ENCODE data around the gene ATG7. TPM values are rescaled to one million over a fixed set of nuclear protein-coding genes. Genes with fewer than 3 reads are reported as not detected.
"Not testable (repeated sequence)": the region's sequence is repeated elsewhere in the genome, so short reads cannot be mapped to it uniquely, and the experiment has no call there.

ATG7 gene
- polyA plus RNA-seq, 10 donors: 10.7 to 18.7 (median 14.0) TPM

- no peak for DNase-seq
Observed at GRCh38 chr3:11424277-11424676, 152.1 kb downstream of the ATG7 start.

- DNase-seq: no peak
Observed at GRCh38 chr3:11430207-11430606, 158.0 kb downstream of the ATG7 start.

- peak in 1 of 3 donors; percentile 69 for DNase-seq
Observed at GRCh38 chr3:11430624-11431023, 158.4 kb downstream of the ATG7 start.

- DNase-seq: peak in 1 of 3 donors; percentile 17
Observed at GRCh38 chr3:11431319-11431718, 159.1 kb downstream of the ATG7 start.

- DNase-seq: peak; percentile 85 to 95 (median 88)
Observed at GRCh38 chr3:11434017-11434526, 161.9 kb downstream of the ATG7 start.

GRCh38 chr3:11434563-11435096 is 162.4 kb downstream of the ATG7 start:
- peak in 1 of 3 donors; percentile 49 for DNase-seq

- no peak for DNase-seq
Observed at GRCh38 chr3:11435440-11436165, 163.4 kb downstream of the ATG7 start.

GRCh38 chr3:11436775-11437174 is 164.6 kb downstream of the ATG7 start:
- DNase-seq: no peak

- DNase-seq: no peak
Observed at GRCh38 chr3:11437506-11437905, 165.3 kb downstream of the ATG7 start.

- DNase-seq: peak in 1 of 3 donors; percentile 60
Observed at GRCh38 chr3:11438646-11439045, 166.4 kb downstream of the ATG7 start.

- DNase-seq: not testable (repeated sequence)
Observed at GRCh38 chr3:11441346-11441745, 169.1 kb downstream of the ATG7 start.

GRCh38 chr3:11444404-11444803 is 172.2 kb downstream of the ATG7 start:
- DNase-seq: no peak

GRCh38 chr3:11445193-11445592 is 173.0 kb downstream of the ATG7 start:
- DNase-seq: not testable (repeated sequence)

- peak; percentile 71 to 90 (median 80) for DNase-seq
Observed at GRCh38 chr3:11445883-11446282, 173.7 kb downstream of the ATG7 start.

- DNase-seq: no peak
Observed at GRCh38 chr3:11447584-11448200, 175.5 kb downstream of the ATG7 start.

GRCh38 chr3:11450015-11450414 is 177.8 kb downstream of the ATG7 start:
- no peak for DNase-seq

GRCh38 chr3:11452312-11452711 is 180.1 kb downstream of the ATG7 start:
- no peak for DNase-seq

- peak; percentile 83 to 93 (median 90) for DNase-seq
Observed at GRCh38 chr3:11452885-11453847, 181.0 kb downstream of the ATG7 start.

GRCh38 chr3:11455956-11456355 is 183.8 kb downstream of the ATG7 start:
- peak in 1 of 3 donors; percentile 89 for DNase-seq

- DNase-seq: no peak
Observed at GRCh38 chr3:11457135-11457534, 184.9 kb downstream of the ATG7 start.

GRCh38 chr3:11459186-11459824 is 187.1 kb downstream of the ATG7 start:
- DNase-seq: peak in 2 of 3 donors; percentile 80

Measured in muscle of back (tissue), 11 donors.